MCF 10A (cell line): Measurements from ENCODE around the gene RCOR1. TPM values are rescaled to one million over a fixed set of nuclear protein-coding genes. Genes with fewer than 3 reads are reported as not detected.

Source experiments
- BruUV-seq: library from RNA; stranded (reverse); fragments of 400-500 nt; replicated peaks from 2 replicates; lab custom pipeline; 2021; lab: Mats Ljungman, UMichigan
- CTCF ChIA-PET: fragments of 300-600 bp; sonication (Branson Sonifier 250); formaldehyde crosslinking; extraction: SDS; loops from one replicate; lab custom pipeline; 2021; ENCODE audit warnings: antibody characterized with exemption, inconsistent platforms; lab: Yijun Ruan, JAX
- POLR2A ChIA-PET: fragments of 300-600, 350-650 bp; sonication (Branson Sonifier 250); formaldehyde crosslinking; extraction: SDS; loops from one replicate; lab custom pipeline; 2020; ENCODE audit warnings: antibody characterized with exemption, inconsistent platforms; lab: Yijun Ruan, JAX
- DNase-seq: peaks from one replicate; pipeline ENCODE4 v3.0.0-alpha.2; 2018; ENCODE audit not compliant: unreplicated experiment
- H3K27ac Mint-ChIP-seq: one replicate; pipeline ENCODE4 v1.8.0; 2022; ENCODE audit warnings: mild to moderate bottlenecking, low read depth, mixed read lengths; ENCODE audit not compliant: unreplicated experiment
- H3K27me3 Mint-ChIP-seq: one replicate; pipeline ENCODE4 v1.8.0; 2022; ENCODE audit warnings: mixed read lengths; ENCODE audit not compliant: insufficient read depth, unreplicated experiment
- H3K36me3 Mint-ChIP-seq: one replicate; pipeline ENCODE4 v1.8.0; 2022; ENCODE audit warnings: mild to moderate bottlenecking, moderate library complexity, mixed read lengths; ENCODE audit not compliant: insufficient read depth, unreplicated experiment
- H3K4me1 Mint-ChIP-seq: one replicate; pipeline ENCODE4 v1.8.0; 2022; ENCODE audit warnings: mixed read lengths; ENCODE audit not compliant: insufficient read depth, unreplicated experiment
- H3K4me3 Mint-ChIP-seq: one replicate; pipeline ENCODE4 v1.8.0; 2022; ENCODE audit warnings: mild to moderate bottlenecking, moderate library complexity, mixed read lengths; ENCODE audit not compliant: unreplicated experiment
- H3K9me3 Mint-ChIP-seq: one replicate; pipeline ENCODE4 v1.8.0; 2022; ENCODE audit warnings: mixed read lengths; ENCODE audit not compliant: unreplicated experiment
- CTCF ChIP-seq: fragments of 200-600 bp; IDR thresholded peaks from one replicate; pipeline ENCODE4 v1.8.0; 2022; ENCODE audit warnings: antibody characterized with exemption, mild to moderate bottlenecking; ENCODE audit not compliant: unreplicated experiment
- intact Hi-C: fragments of 100-400 bp; cut with micrococcal nuclease; formaldehyde crosslinking; loops from 2 replicates; pipeline ENCODE4 v1.14.1; 2022
- total RNA-seq: library from RNA; stranded (reverse); gene quantifications from 2 replicates; pipeline ENCODE4 v1.2.3, GENCODE V29; 2022

The RCOR1 gene
- total RNA-seq, 1 experiment from 2014 or later, result 45.6 TPM

- intact Hi-C loops, result no loop called here
- TF ChIP-seq CTCF, result no peak
- Mint-ChIP-seq H3K27ac (no peak overlapping the region), H3K27me3 (no peaks in the 10 kb centered on the region), H3K4me3 (no peak overlapping the region), H3K36me3 (peaks cover 34% of the 10 kb centered on the region), H3K9me3 (no peaks in the 10 kb centered on the region), H3K4me1 (peaks cover 29% of the 10 kb centered on the region)
- no peak for DNase-seq
- ChIA-PET CTCF (interaction anchor here (0.7 to 0.9 kb wide), 3 partner anchors 85 to 141 kb away, joined by 3 to 4 read pairs (median 3); no protein-coding TSS in a partner anchor), POLR2A (interaction anchor here (0.6 kb wide), 2 partner anchors 77 to 80 kb away, joined by 3 read pairs; no protein-coding TSS in a partner anchor)
- no TSS peak for BruUV-seq
These were observed 9.0 kb downstream of the RCOR1 start for GRCh38 chr14:102601378-102601925.

GRCh38 chr14:102602421-102603292, 10.2 kb downstream of the RCOR1 start:
- Mint-ChIP-seq H3K4me3 (no peak overlapping the region), H3K9me3 (no peaks in the 10 kb centered on the region), H3K36me3 (peaks cover 31% of the 10 kb centered on the region), H3K27me3 (no peaks in the 10 kb centered on the region), H3K27ac (peak overlapping the region; percentile 90), H3K4me1 (peaks cover 29% of the 10 kb centered on the region)
- TF ChIP-seq CTCF, result no peak
- no TSS peak for BruUV-seq
- intact Hi-C loops, result no loop called here
- ChIA-PET CTCF (interaction anchor here (3.0 kb wide), 1 partner anchor 8 kb away, joined by 33 read pairs; no protein-coding TSS in a partner anchor), POLR2A (interaction anchor here (0.9 to 3.7 kb wide), 2 partner anchors 8 to 9 kb away, joined by 4 to 49 read pairs; no protein-coding TSS in a partner anchor)
- DNase-seq, result no peak

- H3K36me3 Mint-ChIP-seq, result peaks cover 27% of the 10 kb centered on the region
- POLR2A ChIA-PET, result interaction anchor here (0.6 to 3.7 kb wide), 7 partner anchors 9 to 91 kb away, joined by 3 to 49 read pairs (median 5); no protein-coding TSS in a partner anchor
These were observed 11.0 kb downstream of the RCOR1 start for GRCh38 chr14:102603293-102603907.

More at GRCh38 chr14:102603293-102603907, 11.0 kb downstream of the RCOR1 start:
- no peak for DNase-seq
- Mint-ChIP-seq H3K9me3 (no peaks in the 10 kb centered on the region), H3K4me1 (peaks cover 34% of the 10 kb centered on the region), H3K27ac (peak overlapping the region; percentile 90), H3K4me3 (peak overlapping the region; percentile 8), H3K27me3 (no peaks in the 10 kb centered on the region)
- no TSS peak for BruUV-seq
- intact Hi-C loops, result no loop called here
- CTCF ChIA-PET, result interaction anchor here (3.0 kb wide), 1 partner anchor 9 kb away, joined by 33 read pairs; no protein-coding TSS in a partner anchor
- no peak for TF ChIP-seq CTCF
